ENCODE measurements around the gene EXTL1. TPM values are rescaled to one million over a fixed set of nuclear protein-coding genes. Genes with fewer than 3 reads are reported as not detected.
A peak's percentile ranks its signal among the peaks of the same experiment; 100 is the strongest.

EXTL1 gene
- total RNA-seq, 1 donor from 2014 or later, result 26.4 TPM

DNA sequence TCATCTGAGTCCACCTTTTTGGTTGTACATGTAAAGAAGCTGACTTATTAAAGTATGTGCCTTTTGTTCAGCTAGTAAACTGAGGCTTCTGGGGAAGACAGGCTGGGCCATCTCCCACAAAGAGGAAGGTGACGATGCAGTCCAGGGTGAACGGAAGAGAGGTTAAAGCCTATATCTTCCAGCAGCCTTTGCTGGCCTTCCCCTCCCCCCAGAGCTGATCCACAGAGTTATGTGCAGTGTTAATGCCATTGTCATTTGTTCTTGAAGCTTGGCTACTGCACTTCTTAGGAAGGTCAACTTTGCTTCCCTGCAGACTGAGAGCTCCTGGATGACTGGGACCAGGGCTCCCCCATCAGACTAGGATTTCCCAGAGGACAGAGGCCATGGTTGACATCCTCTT, 22.2 kb downstream of the EXTL1 start:
- H3K79me2 ChIP-seq (ENCODE audit: insufficient read depth, low read length), result no peaks in the 10 kb centered on the region
- FAIRE-seq (no peak), DNase-seq (ENCODE audit: low read depth) (no peak)
- no peak overlapping the region for H3K9ac ChIP-seq (ENCODE audit: low read length)
- Mint-ChIP-seq H3K9me3 (ENCODE audit: unreplicated experiment) (peaks cover 3% of the 10 kb centered on the region), H3K4me1 (ENCODE audit: low read depth, unreplicated experiment) (no peaks in the 10 kb centered on the region), H3K27me3 (ENCODE audit: low read depth, unreplicated experiment) (peaks cover 64% of the 10 kb centered on the region), H3K36me3 (ENCODE audit: low read depth, unreplicated experiment) (peaks cover 3% of the 10 kb centered on the region), H3K4me3 (ENCODE audit: unreplicated experiment) (no peak overlapping the region), H3K27ac (ENCODE audit: unreplicated experiment) (no peak overlapping the region)
- no peak overlapping the region for H3K27ac ChIP-seq (ENCODE audit: low read depth, low read length)
- H4K20me1 ChIP-seq (ENCODE audit: insufficient read depth, low read length), result no peaks in the 10 kb centered on the region
- peaks cover 54% of the 10 kb centered on the region for H3K27me3 ChIP-seq (ENCODE audit: insufficient read depth, low read length)
- no peak overlapping the region for H2AFZ ChIP-seq (ENCODE audit: low read depth, low read length)
- H3K4me1 ChIP-seq (ENCODE audit: insufficient read depth, low read length), result peaks cover 2% of the 10 kb centered on the region
- H3K36me3 ChIP-seq (ENCODE audit: insufficient read depth, low read length), result no peaks in the 10 kb centered on the region
- H3K4me3 ChIP-seq (ENCODE audit: insufficient read depth, low read depth, low read length), result no peak overlapping the region
- no peaks in the 10 kb centered on the region for H3K9me3 ChIP-seq (ENCODE audit: insufficient read depth, low read depth, low read length)
- no peak overlapping the region for H3K4me2 ChIP-seq (ENCODE audit: low read length)
- TF ChIP-seq, protein P1, sequence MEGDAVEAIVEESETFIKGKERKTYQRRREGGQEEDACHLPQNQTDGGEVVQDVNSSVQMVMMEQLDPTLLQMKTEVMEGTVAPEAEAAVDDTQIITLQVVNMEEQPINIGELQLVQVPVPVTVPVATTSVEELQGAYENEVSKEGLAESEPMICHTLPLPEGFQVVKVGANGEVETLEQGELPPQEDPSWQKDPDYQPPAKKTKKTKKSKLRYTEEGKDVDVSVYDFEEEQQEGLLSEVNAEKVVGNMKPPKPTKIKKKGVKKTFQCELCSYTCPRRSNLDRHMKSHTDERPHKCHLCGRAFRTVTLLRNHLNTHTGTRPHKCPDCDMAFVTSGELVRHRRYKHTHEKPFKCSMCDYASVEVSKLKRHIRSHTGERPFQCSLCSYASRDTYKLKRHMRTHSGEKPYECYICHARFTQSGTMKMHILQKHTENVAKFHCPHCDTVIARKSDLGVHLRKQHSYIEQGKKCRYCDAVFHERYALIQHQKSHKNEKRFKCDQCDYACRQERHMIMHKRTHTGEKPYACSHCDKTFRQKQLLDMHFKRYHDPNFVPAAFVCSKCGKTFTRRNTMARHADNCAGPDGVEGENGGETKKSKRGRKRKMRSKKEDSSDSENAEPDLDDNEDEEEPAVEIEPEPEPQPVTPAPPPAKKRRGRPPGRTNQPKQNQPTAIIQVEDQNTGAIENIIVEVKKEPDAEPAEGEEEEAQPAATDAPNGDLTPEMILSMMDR (IDR thresholded peaks at IDR 0.05; ENCODE audit: insufficient read depth, low read depth, low read length), result no peak
- TF ChIP-seq EZH2 (IDR thresholded peaks at IDR 0.05; ENCODE audit: insufficient read depth, low read length), result no peak

DNA sequence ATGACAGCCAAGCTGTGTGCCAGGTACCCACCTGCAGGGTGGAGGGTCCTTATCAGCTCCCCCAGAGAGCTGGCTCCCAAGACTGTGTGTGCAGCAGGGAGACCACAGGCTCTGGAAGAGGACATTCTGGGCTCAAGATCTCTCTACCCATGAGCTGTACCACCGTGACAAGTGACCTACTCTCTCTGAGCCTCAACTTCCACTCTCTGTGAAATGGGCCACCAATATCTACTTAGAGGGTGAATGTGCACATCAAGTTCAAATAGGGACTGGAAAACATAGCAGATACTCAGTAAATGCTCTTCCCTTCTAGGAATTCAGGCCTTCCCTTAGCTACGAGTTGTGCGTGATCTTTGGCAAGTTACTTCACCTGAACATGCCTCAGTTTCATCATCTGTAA, 22.8 kb downstream of the EXTL1 start:
- Mint-ChIP-seq H3K9me3 (ENCODE audit: unreplicated experiment) (peaks cover 3% of the 10 kb centered on the region), H3K27me3 (ENCODE audit: low read depth, unreplicated experiment) (peaks cover 69% of the 10 kb centered on the region), H3K4me3 (ENCODE audit: unreplicated experiment) (no peak overlapping the region), H3K36me3 (ENCODE audit: low read depth, unreplicated experiment) (peaks cover 3% of the 10 kb centered on the region), H3K4me1 (ENCODE audit: low read depth, unreplicated experiment) (no peaks in the 10 kb centered on the region), H3K27ac (ENCODE audit: unreplicated experiment) (peak overlapping the region; percentile 7)
- DNase-seq (ENCODE audit: low read depth) (no peak), FAIRE-seq (no peak)
- H3K79me2 ChIP-seq (ENCODE audit: insufficient read depth, low read length), result no peaks in the 10 kb centered on the region
- no peaks in the 10 kb centered on the region for H3K9me3 ChIP-seq (ENCODE audit: insufficient read depth, low read depth, low read length)
- no peak overlapping the region for H3K4me2 ChIP-seq (ENCODE audit: low read length)
- no peak overlapping the region for H3K9ac ChIP-seq (ENCODE audit: low read length)
- peaks cover 2% of the 10 kb centered on the region for H3K4me1 ChIP-seq (ENCODE audit: insufficient read depth, low read length)
- H2AFZ ChIP-seq (ENCODE audit: low read depth, low read length), result no peak overlapping the region
- H4K20me1 ChIP-seq (ENCODE audit: insufficient read depth, low read length), result no peaks in the 10 kb centered on the region
- H3K27ac ChIP-seq (ENCODE audit: low read depth, low read length), result no peak overlapping the region
- no peaks in the 10 kb centered on the region for H3K36me3 ChIP-seq (ENCODE audit: insufficient read depth, low read length)
- H3K27me3 ChIP-seq (ENCODE audit: insufficient read depth, low read length), result peaks cover 61% of the 10 kb centered on the region
- H3K4me3 ChIP-seq (ENCODE audit: insufficient read depth, low read depth, low read length), result no peak overlapping the region
- TF ChIP-seq, protein P1 (IDR thresholded peaks at IDR 0.05; ENCODE audit: insufficient read depth, low read depth, low read length), result no peak
- TF ChIP-seq EZH2 (IDR thresholded peaks at IDR 0.05; ENCODE audit: insufficient read depth, low read length), result no peak

DNA sequence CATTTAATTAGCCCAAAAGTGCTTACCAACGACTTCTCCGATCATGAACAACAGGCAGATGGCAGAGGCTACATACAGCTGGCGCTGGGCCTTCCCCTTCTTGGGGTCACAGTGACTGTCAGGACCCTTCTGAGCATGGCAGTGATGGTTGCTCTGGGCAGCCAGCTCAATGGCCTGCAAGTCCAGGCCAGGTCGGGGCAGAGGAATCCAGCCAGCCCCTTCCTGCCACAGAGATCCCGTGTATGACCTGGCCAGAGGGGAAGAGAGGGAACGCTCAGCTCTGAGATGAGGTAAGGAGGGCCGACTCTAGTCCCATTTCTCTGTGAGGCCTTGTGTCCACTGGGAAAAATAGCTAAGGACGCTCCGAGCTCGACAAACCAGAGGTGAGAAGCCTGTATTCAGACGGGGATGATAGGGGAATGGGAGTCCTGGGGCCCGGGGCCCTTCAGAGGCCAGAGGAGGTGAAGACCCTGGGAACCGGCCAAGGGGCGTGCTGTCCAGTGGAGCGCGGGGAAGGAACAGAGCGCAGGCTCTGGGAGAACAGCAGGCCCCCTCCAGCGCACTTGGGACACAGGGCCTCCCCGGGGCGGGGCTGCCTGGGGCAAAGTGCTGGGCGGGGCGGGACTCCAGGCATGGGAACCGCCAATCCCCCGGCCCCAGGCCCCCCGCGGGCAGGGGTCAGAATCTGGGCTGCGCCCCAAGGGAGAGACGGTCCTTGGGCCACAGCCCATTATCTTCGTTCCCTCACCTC, 23.6 kb downstream of the EXTL1 start:
- Mint-ChIP-seq H3K4me3 (ENCODE audit: unreplicated experiment) (no peak overlapping the region), H3K9me3 (ENCODE audit: unreplicated experiment) (peaks cover 3% of the 10 kb centered on the region), H3K36me3 (ENCODE audit: low read depth, unreplicated experiment) (peaks cover 3% of the 10 kb centered on the region), H3K27me3 (ENCODE audit: low read depth, unreplicated experiment) (peaks cover 76% of the 10 kb centered on the region), H3K27ac (ENCODE audit: unreplicated experiment) (no peak overlapping the region), H3K4me1 (ENCODE audit: low read depth, unreplicated experiment) (peaks cover 3% of the 10 kb centered on the region)
- no peak overlapping the region for H2AFZ ChIP-seq (ENCODE audit: low read depth, low read length)
- no peak for DNase-seq (ENCODE audit: low read depth)
- no peak overlapping the region for H3K9ac ChIP-seq (ENCODE audit: low read length)
- no peak overlapping the region for H3K4me3 ChIP-seq (ENCODE audit: insufficient read depth, low read depth, low read length)
- FAIRE-seq, result no peak
- no peak overlapping the region for H3K27ac ChIP-seq (ENCODE audit: low read depth, low read length)
- peaks cover 2% of the 10 kb centered on the region for H3K4me1 ChIP-seq (ENCODE audit: insufficient read depth, low read length)
- no peak for TF ChIP-seq EZH2 (IDR thresholded peaks at IDR 0.05; ENCODE audit: insufficient read depth, low read length)
- TF ChIP-seq, protein P1 (IDR thresholded peaks at IDR 0.05; ENCODE audit: insufficient read depth, low read depth, low read length), result no peak
- no peak overlapping the region for H3K4me2 ChIP-seq (ENCODE audit: low read length)
- H3K9me3 ChIP-seq (ENCODE audit: insufficient read depth, low read depth, low read length), result no peaks in the 10 kb centered on the region
- H4K20me1 ChIP-seq (ENCODE audit: insufficient read depth, low read length), result no peaks in the 10 kb centered on the region
- H3K36me3 ChIP-seq (ENCODE audit: insufficient read depth, low read length), result no peaks in the 10 kb centered on the region
- H3K79me2 ChIP-seq (ENCODE audit: insufficient read depth, low read length), result no peaks in the 10 kb centered on the region
- peaks cover 66% of the 10 kb centered on the region for H3K27me3 ChIP-seq (ENCODE audit: insufficient read depth, low read length)
